GM12878 (cell line): ENCODE results near the gene SIMC1. TPM values are rescaled to one million over a fixed set of nuclear protein-coding genes. Genes with fewer than 3 reads are reported as not detected.

Experiments
- ATAC-seq: fragments of 200-7000 bp; cut with Tn5 transposase; 3 replicates; pipeline ENCODE4 v1.9.1; 2020; ENCODE audit warnings: mild to moderate bottlenecking, moderate library complexity
- BruUV-seq: library from RNA; stranded (reverse); fragments of 400-500 nt; replicated peaks from 2 replicates; lab custom pipeline; 2021; lab: Mats Ljungman, UMichigan
- CTCF ChIA-PET: fragments of 300-600 bp; sonication (Branson Sonifier 250); formaldehyde crosslinking; extraction: SDS; loops from one replicate; lab custom pipeline; 2021; ENCODE audit warnings: inconsistent platforms; lab: Yijun Ruan, JAX
- POLR2A ChIA-PET: fragments of 350-600 bp; formaldehyde crosslinking; extraction: SDS; loops from one replicate; lab custom pipeline; 2021; ENCODE audit warnings: inconsistent platforms; lab: Charles Lee
- RAD21 ChIA-PET: fragments of 300-600 bp; sonication (Branson Sonifier 250); formaldehyde crosslinking; loops from one replicate; lab custom pipeline; 2023; ENCODE audit warnings: antibody characterized with exemption; ENCODE audit not compliant: unreplicated experiment; lab: Charles Lee
- SMC1A ChIA-PET: fragments of 300-600 bp; sonication (Branson Sonifier 250); formaldehyde crosslinking; loops from one replicate; lab custom pipeline; 2023; ENCODE audit not compliant: unreplicated experiment, uncharacterized antibody; lab: Charles Lee
- DNase-seq: peaks from one replicate; pipeline ENCODE4 v3.0.0-alpha.2; 2011; ENCODE audit warnings: low read depth, low spot score
- FAIRE-seq: peaks from 3 replicates; lab custom pipeline; 2011; peaks lifted over from hg19 to GRCh38; lab: Jason Lieb, UNC
- H2AFZ ChIP-seq: 2 replicates; pipeline ENCODE4 v1.6.0; 2011; ENCODE audit warnings: low read depth, low read length, control low read depth; ENCODE audit not compliant: control insufficient read depth
- H3K27ac ChIP-seq: 2 replicates; pipeline ENCODE4 v1.5.1; 2011; ENCODE audit warnings: control low read depth; ENCODE audit not compliant: control insufficient read depth, insufficient read depth
- H3K27me3 ChIP-seq, 2 experiments: replicated peaks in 1 of 2; 2 replicates each; pipeline versions ENCODE4 v1.6.0 to v1.6.1; 2011; ENCODE audit warnings: low read length in 1 of 2; ENCODE audit not compliant: control insufficient read depth in 2 of 2, insufficient read depth in 2 of 2
- H3K36me3 ChIP-seq, 2 experiments: 2 replicates each; pipeline ENCODE4 v1.5.1; 2011; ENCODE audit warnings: low read length in 1 of 2; ENCODE audit not compliant: control insufficient read depth in 2 of 2, insufficient read depth in 2 of 2
- H3K4me1 ChIP-seq: 2 replicates; pipeline ENCODE4 v1.6.1; 2011; ENCODE audit warnings: mild to moderate bottlenecking, low read length, moderate library complexity, mixed read lengths; ENCODE audit not compliant: control insufficient read depth, insufficient read depth
- H3K4me2 ChIP-seq: 2 replicates; pipeline ENCODE4 v1.6.0; 2011; ENCODE audit warnings: control low read depth; ENCODE audit not compliant: control insufficient read depth, insufficient read depth
- H3K4me3 ChIP-seq: fragments of 200-600 bp; sonication (generic); 2 replicates; pipeline ENCODE4 v1.5.1; 2016
- H3K79me2 ChIP-seq: 2 replicates; pipeline ENCODE4 v1.6.0; 2011; ENCODE audit warnings: low read length; ENCODE audit not compliant: control insufficient read depth, insufficient read depth
- H3K9ac ChIP-seq: 2 replicates; pipeline ENCODE4 v1.8.0; 2011; ENCODE audit warnings: low read length, control low read depth, mixed read lengths; ENCODE audit not compliant: control insufficient read depth, insufficient read depth
- H3K9me3 ChIP-seq: replicated peaks from 3 replicates; pipeline ENCODE4 v1.5.1; 2011; ENCODE audit warnings: mild to moderate bottlenecking, low read length; ENCODE audit not compliant: control insufficient read depth, insufficient read depth
- H4K20me1 ChIP-seq: 2 replicates; pipeline ENCODE4 v1.6.0; 2011; ENCODE audit not compliant: control insufficient read depth, insufficient read depth
- BRCA1 ChIP-seq: IDR thresholded peaks from 2 replicates; pipeline ENCODE4 v1.6.1; 2011; ENCODE audit warnings: low read depth, low read length, improper control_type of control experiment
- CBX3 ChIP-seq: fragments of 200-600 bp; sonication (generic); IDR thresholded peaks from 2 replicates; pipeline ENCODE4 v1.6.1; 2016; ENCODE audit warnings: low read depth, borderline replicate concordance
- HDAC6 ChIP-seq: fragments of 200-600 bp; sonication (generic); IDR thresholded peaks from one replicate; pipeline ENCODE4 v1.8.0; 2017; ENCODE audit warnings: antibody characterized with exemption; ENCODE audit not compliant: unreplicated experiment
- IRF5 ChIP-seq: fragments of 450-650 bp; IDR thresholded peaks from 2 replicates; pipeline ENCODE4 v1.6.1; 2017; ENCODE audit warnings: borderline replicate concordance
- MYC ChIP-seq: IDR thresholded peaks from 2 replicates; pipeline ENCODE4 v1.6.1; 2011; ENCODE audit warnings: mild to moderate bottlenecking, low read length, moderate library complexity, inconsistent platforms; ENCODE audit not compliant: insufficient read depth, insufficient replicate concordance, insufficient read length, severe bottlenecking
- NKRF ChIP-seq: fragments of 450-650 bp; conservative IDR thresholded peaks from 2 replicates; pipeline ENCODE4 v1.6.1; 2017; ENCODE audit warnings: mild to moderate bottlenecking, moderate library complexity
- NR2F1 ChIP-seq: fragments of 450-650 bp; conservative IDR thresholded peaks from 2 replicates; pipeline ENCODE4 v1.6.1; 2017; ENCODE audit warnings: mild to moderate bottlenecking
- POLR2AphosphoS5 ChIP-seq: IDR thresholded peaks from 2 replicates; pipeline ENCODE4 v1.6.1; 2011; ENCODE audit warnings: mild to moderate bottlenecking, low read length, inconsistent platforms
- RCOR1 ChIP-seq: conservative IDR thresholded peaks from 2 replicates; pipeline ENCODE4 v1.6.1; 2012; ENCODE audit warnings: low read depth, low read length, improper control_type of control experiment
- RELB ChIP-seq: fragments of 450-650 bp; IDR thresholded peaks from 2 replicates; pipeline ENCODE4 v1.6.1; 2017; ENCODE audit warnings: low read depth, mild to moderate bottlenecking, moderate library complexity
- SIN3A ChIP-seq: IDR thresholded peaks from 2 replicates; pipeline ENCODE4 v1.6.1; 2012; ENCODE audit warnings: low read depth, low read length, improper control_type of control experiment
- ZNF207 ChIP-seq: fragments of 450-650 bp; IDR thresholded peaks from 2 replicates; pipeline ENCODE4 v1.6.1; 2014; ENCODE audit warnings: antibody characterized with exemption, mild to moderate bottlenecking, borderline replicate concordance
- ZNF592 ChIP-seq: fragments of 450-650 bp; IDR thresholded peaks from 2 replicates; pipeline ENCODE4 v1.6.1; 2017; ENCODE audit warnings: mild to moderate bottlenecking, moderate library complexity
- WGBS: methylation state at CpG from one replicate; pipeline ENCODE4 v1.1.6; 2016; ENCODE audit warnings: low lambda C conversion rate; ENCODE audit not compliant: insufficient replicate concordance, insufficient coverage; ENCODE audit errors: missing lambda C conversion rate; 5-methylcytosine and 5-hydroxymethylcytosine counted together
- in situ Hi-C: fragments of 300-500 bp; cut with MboI; formaldehyde crosslinking; loops from 9 replicates; pipeline ENCODE4 v1.14.3; 2018; ENCODE audit warnings: mixed read lengths
- intact Hi-C: fragments of 100-400 bp; cut with micrococcal nuclease; formaldehyde crosslinking; loops from one replicate; pipeline ENCODE4 v1.14.2; 2022; ENCODE audit not compliant: unreplicated experiment
- polyA plus RNA-seq, 11 experiments: library from polyadenylated mRNA; depleted of rRNA in 4 of 11; unstranded in 6 of 11; stranded (reverse) in 5 of 11; fragments of >200 nt; fragmentation: Nextera tagmentation in 4 of 11; fragmentation: Illumina TruSeq in 1 of 11; extraction: Ambion mirVana in 4 of 11; extraction: Trizol in 1 of 11; gene quantifications; 1 replicate in 1 of 11; 2 replicates in 10 of 11; pipeline versions ENCODE4 v1.2.1 to v1.2.3, GENCODE V29; 2011 to 2016; ENCODE audit warnings: inconsistent platforms in 2 of 11, missing spikeins in 2 of 11, low read depth in 1 of 11
- total RNA-seq, 4 experiments: library from RNA; depleted of rRNA in 3 of 4; stranded (reverse); fragments of >200 nt in 3 of 4; fragmentation: Illumina TruSeq in 1 of 4; extraction: Trizol in 1 of 4; gene quantifications; 2 replicates each; pipeline versions ENCODE4 v1.2.1 to v1.2.3, GENCODE V29; 2013 to 2021

SIMC1 gene
- total and polyA plus RNA-seq, 10 of the 15 experiments (the other 5 are each of a cell fraction or from before 2014, with no cell fraction given), result 3.0 to 16.5 (median 10.4) TPM

GRCh38 chr5:176352116-176352878 lies 114.1 kb downstream of the SIMC1 start:
- no TSS peak for BruUV-seq
- H3K4me1 ChIP-seq, result peaks cover 4% of the 10 kb centered on the region
- RAD21 ChIA-PET, result interaction anchor here (1.1 to 3.9 kb wide), 2 partner anchors 9 to 33 kb away, joined by 3 to 29 read pairs; partner anchors contain the start of gene KIAA1191
- WGBS, result 46% methylated on average over 5 of the region's 5 CpGs
- CTCF ChIA-PET, result interaction anchor here (0.6 to 1.6 kb wide), 6 partner anchors 9 to 865 kb away, joined by 3 to 11 read pairs (median 3); partner anchors contain the start of gene KIAA1191
- in situ Hi-C loops, result no loop called here
- peak; percentile 45 for DNase-seq
- no peaks in the 10 kb centered on the region for H3K9me3 ChIP-seq
- peaks cover 4% of the 10 kb centered on the region; the same call in 1 of the 2 replicates for H4K20me1 ChIP-seq
- H3K4me3 ChIP-seq, result no peak overlapping the region
- SMC1A ChIA-PET, result interaction anchor here (0.6 to 4.3 kb wide), 6 partner anchors 9 to 72 kb away, joined by 3 to 36 read pairs (median 3); partner anchors contain the start of genes HIGD2A, KIAA1191 and NOP16
- no peaks in the 10 kb centered on the region for H3K27me3 ChIP-seq
- peaks cover 12% of the 10 kb centered on the region for H3K79me2 ChIP-seq
- peak overlapping the region; percentile 57 for H3K27ac ChIP-seq
- peaks cover 19 to 20% of the 10 kb centered on the region in 2 experiments for H3K36me3 ChIP-seq
- H2AFZ ChIP-seq, result no peak overlapping the region
- H3K9ac ChIP-seq, result no peak overlapping the region; the same call in 1 of the 2 replicates
- peak; percentile 49 for FAIRE-seq
- peak; percentile 94 for ATAC-seq
- intact Hi-C loops, result no loop called here
- peak overlapping the region; percentile 38 for H3K4me2 ChIP-seq
- POLR2A ChIA-PET, result interaction anchor here (0.5 to 4.0 kb wide), 7 partner anchors 9 to 191 kb away, joined by 3 to 41 read pairs (median 4); partner anchors contain the start of genes HIGD2A, KIAA1191 and NOP16
- no peak for TF ChIP-seq RCOR1
- no peak for TF ChIP-seq NKRF
- TF ChIP-seq RELB, result peak; percentile 80; the same call in 1 of the 2 replicates
- no peak for TF ChIP-seq NR2F1
- TF ChIP-seq MYC, result no peak
- no peak for TF ChIP-seq BRCA1
- no peak for TF ChIP-seq IRF5
- no peak for TF ChIP-seq CBX3
- no peak for TF ChIP-seq POLR2AphosphoS5
- TF ChIP-seq ZNF592, result no peak
- TF ChIP-seq ZNF207, result no peak
- TF ChIP-seq SIN3A, result no peak
- TF ChIP-seq HDAC6, result no peak
